Panc1 (cell line): Measurements from ENCODE around the gene CPAMD8. TPM values are rescaled to one million over a fixed set of nuclear protein-coding genes. Genes with fewer than 3 reads are reported as not detected.

ENCODE experiments used
- ATAC-seq: fragments of 200-7000 bp; cut with Tn5 transposase; 2 replicates; pipeline ENCODE4 v1.9.1; 2020; ENCODE audit warnings: mild to moderate bottlenecking, moderate library complexity
- BruUV-seq: library from RNA; stranded (reverse); fragments of 400-500 nt; replicated peaks from 2 replicates; lab custom pipeline; 2021; lab: Mats Ljungman, UMichigan
- CTCF ChIA-PET: fragments of 300-600 bp; sonication (Branson Sonifier 250); formaldehyde crosslinking; loops from one replicate; lab custom pipeline; 2022; ENCODE audit warnings: antibody characterized with exemption; lab: Charles Lee
- POLR2A ChIA-PET: fragments of 300-600 bp; sonication (Branson Sonifier 250); formaldehyde crosslinking; loops from one replicate; lab custom pipeline; 2022; ENCODE audit warnings: antibody characterized with exemption; lab: Charles Lee
- DNase-seq: peaks from one replicate; pipeline ENCODE4 v3.0.0-alpha.2; 2010; ENCODE audit warnings: low read depth, low spot score
- H3K27ac ChIP-seq: 2 replicates; pipeline ENCODE4 v1.5.1; 2011; ENCODE audit warnings: mild to moderate bottlenecking, low read length, inconsistent platforms
- H3K27me3 ChIP-seq: fragments of 200-500 bp; sonication (Bioruptor generic); 2 replicates; pipeline ENCODE4 v1.6.0; 2014; ENCODE audit warnings: low read length, inconsistent platforms; ENCODE audit not compliant: control insufficient read depth, insufficient read depth
- H3K36me3 ChIP-seq: fragments of 200-500 bp; sonication (Bioruptor generic); 2 replicates; pipeline ENCODE4 v1.5.1; 2014; ENCODE audit warnings: inconsistent platforms, mild to moderate bottlenecking, low read length, moderate library complexity; ENCODE audit not compliant: control insufficient read depth, insufficient read depth
- H3K4me1 ChIP-seq: 2 replicates; pipeline ENCODE4 v1.5.1; 2011; ENCODE audit warnings: inconsistent platforms, mild to moderate bottlenecking, low read length, moderate library complexity; ENCODE audit not compliant: control insufficient read depth, insufficient read depth
- H3K4me3 ChIP-seq, 2 experiments: 2 replicates each; pipeline ENCODE4 v1.5.1; 2011 to 2012; ENCODE audit warnings: low read depth in 2 of 2, low read length in 2 of 2, mild to moderate bottlenecking in 2 of 2, inconsistent platforms in 1 of 2, moderate library complexity in 1 of 2
- H3K9me3 ChIP-seq: fragments of 200-500 bp; sonication (Bioruptor generic); 2 replicates; pipeline ENCODE4 v1.5.1; 2014; ENCODE audit warnings: low read depth, mild to moderate bottlenecking, inconsistent platforms, low read length, moderate library complexity; ENCODE audit not compliant: control insufficient read depth, insufficient read depth
- CTCF ChIP-seq: fragments of 450-650 bp; IDR thresholded peaks from 2 replicates; pipeline ENCODE4 v1.5.1; 2017; ENCODE audit warnings: mild to moderate bottlenecking
- POLR2AphosphoS5 ChIP-seq: IDR thresholded peaks from 2 replicates; pipeline ENCODE4 v1.6.1; 2012; ENCODE audit warnings: mild to moderate bottlenecking, low read depth, low read length, moderate library complexity
- REST ChIP-seq, 2 experiments: IDR thresholded peaks; 2 replicates each; pipeline ENCODE4 v1.6.1; 2011 to 2012; ENCODE audit warnings: low read depth in 2 of 2, control low read depth in 1 of 2, low read length in 1 of 2, mild to moderate bottlenecking in 1 of 2, moderate library complexity in 1 of 2; ENCODE audit not compliant: insufficient read depth in 1 of 2
- SIN3A ChIP-seq: IDR thresholded peaks from 2 replicates; pipeline ENCODE4 v1.6.1; 2012; ENCODE audit warnings: low read depth, mild to moderate bottlenecking, low read length, moderate library complexity, borderline replicate concordance; ENCODE audit not compliant: insufficient read depth
- TCF7L2 ChIP-seq: IDR thresholded peaks from 2 replicates; pipeline ENCODE4 v1.6.1; 2011; ENCODE audit warnings: mild to moderate bottlenecking, low read depth, low read length, inconsistent platforms
- in situ Hi-C: cut with HindIII; loops from 2 replicates; pipeline ENCODE4 v1.10.0; 2016; ENCODE audit warnings: low sequenced_read_pairs, low pct_unique_long_range_greater_than_20kb
- intact Hi-C: fragments of 100-400 bp; cut with micrococcal nuclease; formaldehyde crosslinking; loops from one replicate; pipeline ENCODE4 v1.10.0; 2022; ENCODE audit not compliant: unreplicated experiment
- total RNA-seq: library from RNA; stranded (reverse); gene quantifications from one replicate; pipeline ENCODE4 v1.2.1, GENCODE V29; 2021; ENCODE audit not compliant: unreplicated experiment

CPAMD8 gene
- total RNA-seq, 1 experiment from 2014 or later = 2.0 TPM

GRCh38 chr19:16945762-16946465 lies 80.7 kb downstream of the CPAMD8 start:
- no peak for ATAC-seq
- TF ChIP-seq SIN3A (no peak), CTCF (no peak), REST (IDR thresholded peaks at IDR 0.05; ENCODE audit: insufficient read depth in 1 of 2, low read depth in 2 of 2, low read length in 1 of 2) (no peak), TCF7L2 (no peak), POLR2AphosphoS5 (no peak)

GRCh38 chr19:16945364-16945714 lies 81.3 kb downstream of the CPAMD8 start:
- no peaks in the 10 kb centered on the region for H3K27me3 ChIP-seq
- H3K9me3 ChIP-seq = no peaks in the 10 kb centered on the region
- H3K36me3 ChIP-seq = no peaks in the 10 kb centered on the region
- H3K4me1 ChIP-seq = no peaks in the 10 kb centered on the region
- no peak overlapping the region for H3K4me3 ChIP-seq
- H3K27ac ChIP-seq = no peak overlapping the region
- ATAC-seq = no peak
- POLR2A ChIA-PET = no interaction called here
- no peak for DNase-seq
- no peak for TF ChIP-seq REST (IDR thresholded peaks at IDR 0.05; ENCODE audit: insufficient read depth in 1 of 2, low read depth in 2 of 2, low read length in 1 of 2)
- CTCF ChIA-PET = no interaction called here
- no TSS peak for BruUV-seq
- intact Hi-C loops (no loop called here), in situ Hi-C loops (no loop called here)

More at GRCh38 chr19:16945762-16946465, 80.7 kb downstream of the CPAMD8 start:
- Histone ChIP-seq H3K27me3 (no peaks in the 10 kb centered on the region), H3K27ac (no peak overlapping the region), H3K4me1 (no peaks in the 10 kb centered on the region), H3K9me3 (no peaks in the 10 kb centered on the region), H3K4me3 (no peak overlapping the region), H3K36me3 (no peaks in the 10 kb centered on the region)
- ChIA-PET POLR2A (no interaction called here), CTCF (no interaction called here)
- in situ Hi-C loops (no loop called here), intact Hi-C loops (no loop called here)
- BruUV-seq = no TSS peak
- no peak for DNase-seq
